Adrenal gland (tissue), 12 donors: Measurements from ENCODE around the gene BCL2. TPM values are rescaled to one million over a fixed set of nuclear protein-coding genes. Genes with fewer than 3 reads are reported as not detected.

Experiments
- DNase-seq, 7 donors: peaks; one replicate each; pipeline ENCODE4 v3.0.0-alpha.2; 2019 to 2020
- H3K27ac ChIP-seq, 5 donors: fragments of 200-600 bp; sonication (generic) in 4 of 5; 1 replicate in 3 of 5; 2 replicates in 2 of 5; pipeline versions ENCODE4 v1.5.1 to v1.8.0; 2016 to 2020; ENCODE audit warnings: mild to moderate bottlenecking in 1 of 5
- H3K27me3 ChIP-seq: fragments of 200-600 bp; 2 replicates; pipeline ENCODE4 v1.8.0; 2021
- H3K36me3 ChIP-seq, 2 donors: fragments of 200-600 bp; replicated peaks in 1 of 2; 1 replicate in 1 of 2; 2 replicates in 1 of 2; pipeline versions ENCODE4 v1.5.1 to v1.8.0; 2018 to 2022
- H3K4me1 ChIP-seq, 2 donors: fragments of 200-600 bp; replicated peaks in 1 of 2; 1 replicate in 1 of 2; 2 replicates in 1 of 2; pipeline versions ENCODE4 v1.5.1 to v1.8.0; 2018 to 2021
- H3K4me3 ChIP-seq, 4 donors: fragments of 200-600 bp; sonication (generic) in 3 of 4; one replicate each; pipeline ENCODE4 v1.5.1; 2016 to 2018
- H3K9me3 ChIP-seq, 3 donors: fragments of 200-600 bp; sonication (generic) in 1 of 3; replicated peaks in 1 of 3; 1 replicate in 2 of 3; 2 replicates in 1 of 3; pipeline versions ENCODE4 v1.5.1 to v1.8.0; 2016 to 2021
- CTCF ChIP-seq, 6 experiments: fragments of 450-650 bp in 4 of 6; fragments of 200-600 bp in 2 of 6; sonication (generic) in 1 of 6; IDR thresholded peaks; 1 replicate in 5 of 6; 2 replicates in 1 of 6; pipeline versions ENCODE4 v1.5.1 to v1.8.0; 2016 to 2021; ENCODE audit warnings: antibody characterized with exemption in 6 of 6, mild to moderate bottlenecking in 2 of 6, moderate library complexity in 1 of 6
- POLR2A ChIP-seq, 2 donors: fragments of 450-650 bp; IDR thresholded peaks; one replicate each; pipeline ENCODE4 v1.6.1; 2017; ENCODE audit warnings: antibody characterized with exemption in 2 of 2, mild to moderate bottlenecking in 2 of 2, moderate library complexity in 1 of 2
- WGBS, 4 donors: extraction: QIAGEN DNeasy Blood & Tissue Kit in 2 of 4; methylation state at CpG; one replicate each; pipeline versions ENCODE4 v1.1.5 to v1.1.7; 2013 to 2017; 5-methylcytosine and 5-hydroxymethylcytosine counted together
- intact Hi-C, 2 donors: fragments of 100-400 bp; cut with DNase I; formaldehyde crosslinking; loops; one replicate each; pipeline versions ENCODE4 v1.14.1 to v1.15.0; 2022 to 2023
- polyA plus RNA-seq, 3 donors: library from polyadenylated mRNA; stranded (reverse); fragments of 200-250 nt in 2 of 3; fragments of 350-450 nt in 1 of 3; fragmentation: Illumina TruSeq in 1 of 3; extraction: RNeasy Lipid Tissue Mini Kit (QIAGEN cat#74804) in 1 of 3; gene quantifications; one replicate each; pipeline ENCODE4 v1.2.3, GENCODE V29; 2013 to 2014
- total RNA-seq, 9 donors: library from RNA; depleted of rRNA in 4 of 9; stranded (reverse); fragments of >200 nt in 4 of 9; fragments of 120-200 nt in 1 of 9; fragmentation: NEBNext Ultra II Directional in 1 of 9; extraction: Animal tissue kit (Norgen Biotek cat#: 25700) in 1 of 9; gene quantifications; one replicate each; pipeline versions ENCODE4 v1.1.0 to v1.2.4, GENCODE V29; 2013 to 2023
- donor health status: healthy with polysubstance abuse.
- donor health status: Bipolar disorder and iron deficiency.
- donor health status: DM: yes; HTN: yes; CAD: no.
- donor health status: DM: no; HTN: no; CAD: no.
- donor health status: DM: no; HTN: no; CAD: no.
- donor health status: DM: yes; HTN: yes; CAD: no.

Gene BCL2
- total and polyA plus RNA-seq, 12 donors = 0.85 to 7.7 (median 3.4) TPM

- DNase-seq = no peak
- no peaks in the 10 kb centered on the region for H3K36me3 ChIP-seq
- no peak overlapping the region for H3K27ac ChIP-seq
- peaks cover 0 to 5% of the 10 kb centered on the region in 2 donors for H3K4me1 ChIP-seq
- WGBS, 4 donors = 77 to 89% (median 85%) methylated on average over 7 of the region's 7 CpGs
- no peak overlapping the region for H3K4me3 ChIP-seq
- no peaks in the 10 kb centered on the region for H3K9me3 ChIP-seq
- H3K27me3 ChIP-seq = no peaks in the 10 kb centered on the region
- TF ChIP-seq CTCF (IDR thresholded peaks at IDR 0.05) = no peak
- TF ChIP-seq POLR2A (IDR thresholded peaks at IDR 0.05) = no peak
- intact Hi-C loops = no loop called here
These were observed 172.7 kb downstream of the BCL2 start for GRCh38 chr18:63146828-63147409.

- H3K4me3 ChIP-seq = no peak overlapping the region
- TF ChIP-seq CTCF (IDR thresholded peaks at IDR 0.05) (no peak), POLR2A (IDR thresholded peaks at IDR 0.05) (no peak)
- H3K27me3 ChIP-seq = no peaks in the 10 kb centered on the region
- no peaks in the 10 kb centered on the region for H3K36me3 ChIP-seq
- H3K9me3 ChIP-seq = no peaks in the 10 kb centered on the region
- DNase-seq = no peak
- H3K27ac ChIP-seq = no peak overlapping the region
- H3K4me1 ChIP-seq = peaks cover 0 to 5% of the 10 kb centered on the region in 2 donors
- intact Hi-C loops = no loop called here
- 73 to 82% (median 78%) methylated on average over 18 of the region's 18 CpGs for WGBS, 4 donors
These were observed 173.6 kb downstream of the BCL2 start for GRCh38 chr18:63145851-63146555.

GRCh38 chr18:63145166-63145850, 174.3 kb downstream of the BCL2 start:
- Histone ChIP-seq H3K27ac (no peak overlapping the region), H3K27me3 (no peaks in the 10 kb centered on the region), H3K4me3 (no peak overlapping the region), H3K36me3 (no peaks in the 10 kb centered on the region), H3K9me3 (no peaks in the 10 kb centered on the region), H3K4me1 (peaks cover 0 to 5% of the 10 kb centered on the region in 2 donors)
- no peak for TF ChIP-seq POLR2A (IDR thresholded peaks at IDR 0.05)
- WGBS, 4 donors = 85 to 91% (median 86%) methylated on average over 7 to 8 of the region's 8 CpGs
- no peak for DNase-seq
- intact Hi-C loops = no loop called here

- no peak overlapping the region for H3K27ac ChIP-seq
- no peak for DNase-seq
- peaks cover 0 to 5% of the 10 kb centered on the region in 2 donors for H3K4me1 ChIP-seq
- no peaks in the 10 kb centered on the region for H3K36me3 ChIP-seq
- H3K4me3 ChIP-seq = no peak overlapping the region
- no peaks in the 10 kb centered on the region for H3K27me3 ChIP-seq
- 86 to 93% (median 88%) methylated on average over 10 of the region's 10 CpGs for WGBS, 4 donors
- intact Hi-C loops = no loop called here
- H3K9me3 ChIP-seq = no peaks in the 10 kb centered on the region
- TF ChIP-seq CTCF (IDR thresholded peaks at IDR 0.05) = no peak
These were observed 174.8 kb downstream of the BCL2 start for GRCh38 chr18:63144748-63145147.
